Kidney (tissue), 14 donors: ENCODE results near the gene SYTL2. TPM values are rescaled to one million over a fixed set of nuclear protein-coding genes. Genes with fewer than 3 reads are reported as not detected.

Experiments used
- DNase-seq, 5 donors: peaks; one replicate each; pipeline ENCODE4 v3.0.0-alpha.2; 2013 to 2020
- FAIRE-seq: peaks from 2 replicates; lab custom pipeline; 2012; peaks lifted over from hg19 to GRCh38; lab: Jason Lieb, UNC
- H3K27ac ChIP-seq, 2 donors: one replicate each; pipeline ENCODE4 v1.7.0; 2013; ENCODE audit warnings: low read depth in 2 of 2, low read length in 2 of 2, inconsistent platforms in 1 of 2
- H3K27me3 ChIP-seq: one replicate; pipeline ENCODE4 v1.7.1; 2013; ENCODE audit warnings: low read length, inconsistent platforms; ENCODE audit not compliant: control insufficient read depth, insufficient read depth
- H3K36me3 ChIP-seq, 3 donors: one replicate each; pipeline versions ENCODE4 v1.7.0 to v1.7.1; 2013; ENCODE audit warnings: low read length in 3 of 3, control low read depth in 1 of 3, inconsistent platforms in 1 of 3; ENCODE audit not compliant: insufficient read depth in 3 of 3, control insufficient read depth in 2 of 3
- H3K4me1 ChIP-seq, 3 donors: one replicate each; pipeline versions ENCODE4 v1.7.0 to v1.7.1; 2013; ENCODE audit warnings: low read length in 3 of 3, inconsistent platforms in 1 of 3, low read depth in 1 of 3; ENCODE audit not compliant: control insufficient read depth in 2 of 3, insufficient read depth in 2 of 3
- H3K4me3 ChIP-seq, 3 donors: one replicate each; pipeline versions ENCODE4 v1.7.0 to v1.8.1; 2013; ENCODE audit warnings: low read length in 3 of 3, control low read depth in 1 of 3, inconsistent platforms in 1 of 3
- H3K9ac ChIP-seq, 3 donors: one replicate each; pipeline versions ENCODE4 v1.7.0 to v1.7.1; 2013; ENCODE audit warnings: low read length in 3 of 3, control low read depth in 1 of 3, inconsistent platforms in 1 of 3
- H3K9me3 ChIP-seq, 3 donors: one replicate each; pipeline versions ENCODE4 v1.7.0 to v1.7.1; 2013; ENCODE audit warnings: low read length in 3 of 3, control low read depth in 1 of 3, inconsistent platforms in 1 of 3; ENCODE audit not compliant: control insufficient read depth in 2 of 3, insufficient read depth in 1 of 3
- CTCF ChIP-seq: IDR thresholded peaks from 3 replicates; pipeline ENCODE4 v1.5.1; 2012; ENCODE audit warnings: mild to moderate bottlenecking, moderate library complexity, borderline replicate concordance; ENCODE audit not compliant: insufficient read depth; ENCODE audit errors: extremely low read depth
- intact Hi-C: fragments of 100-400 bp; cut with DNase I; formaldehyde crosslinking; loops from one replicate; pipeline ENCODE4 v1.11.1; 2022
- polyA plus RNA-seq: library from polyadenylated mRNA; stranded (reverse); fragments of 350-450 nt; fragmentation: Illumina TruSeq; extraction: RNeasy Lipid Tissue Mini Kit (QIAGEN cat#74804); gene quantifications from one replicate; pipeline ENCODE4 v1.2.3, GENCODE V29; 2014; ENCODE audit warnings: low read depth, low replicate concordance; ENCODE audit not compliant: insufficient read depth
- total RNA-seq: library from RNA; stranded (reverse); fragmentation: NEBNext Ultra II Directional; extraction: Animal tissue kit (Norgen Biotek cat#: 25700); gene quantifications from one replicate; pipeline ENCODE4 v1.2.1, GENCODE V29; 2021
- donor health status: control.
- donor health status: control.
- donor health status: control.
- donor health status: control.
- donor health status: control.
- donor health status: DM: yes; HTN: yes; CAD: no.
- donor health status: Normal renal cell carcinoma (clear cell type).

SYTL2 gene
- total and polyA plus RNA-seq, 2 donors from 2014 or later = 19.8 to 187 TPM

- Histone ChIP-seq H3K9me3 (no peaks in the 10 kb centered on the region), H3K4me1 (peaks cover 0 to 10% (median 8%) of the 10 kb centered on the region in 3 donors), H3K27ac (peak overlapping the region; percentile 89 to 98), H3K27me3 (no peaks in the 10 kb centered on the region), H3K4me3 (peak overlapping the region; percentile 91 to 96 (median 94)), H3K9ac (peak overlapping the region; percentile 83 to 92 (median 86)), H3K36me3 (peaks cover 2 to 13% (median 7%) of the 10 kb centered on the region in 3 donors)
- FAIRE-seq (no peak), DNase-seq (peak in 2 of 5 donors; percentile 29 to 35)
- intact Hi-C loops = no loop called here
- TF ChIP-seq CTCF = no peak
Measured at GRCh38 chr11:85663080-85663752, 147.7 kb downstream of the SYTL2 start.

GRCh38 chr11:85661972-85662664, 148.8 kb downstream of the SYTL2 start:
- no peak for TF ChIP-seq CTCF
- H3K36me3 ChIP-seq = peaks cover 2 to 14% (median 8%) of the 10 kb centered on the region in 3 donors
- peak overlapping the region in 1 of 3 donors; percentile 92 for H3K9ac ChIP-seq
- H3K27me3 ChIP-seq = no peaks in the 10 kb centered on the region
- H3K27ac ChIP-seq = no peak overlapping the region
- FAIRE-seq = no peak
- peak overlapping the region; percentile 91 to 96 (median 94) for H3K4me3 ChIP-seq
- H3K9me3 ChIP-seq = no peaks in the 10 kb centered on the region
- intact Hi-C loops = no loop called here
- DNase-seq = peak in 2 of 5 donors; percentile 20 to 25
- peaks cover 0 to 10% (median 8%) of the 10 kb centered on the region in 3 donors for H3K4me1 ChIP-seq

GRCh38 chr11:85658180-85658579, 152.8 kb downstream of the SYTL2 start:
- Histone ChIP-seq H3K4me1 (peaks cover 0 to 8% (median 2%) of the 10 kb centered on the region in 3 donors), H3K9ac (no peak overlapping the region), H3K36me3 (peaks cover 2 to 23% (median 20%) of the 10 kb centered on the region in 3 donors), H3K9me3 (no peaks in the 10 kb centered on the region), H3K4me3 (no peak overlapping the region), H3K27ac (no peak overlapping the region), H3K27me3 (no peaks in the 10 kb centered on the region)
- FAIRE-seq = no peak
- DNase-seq = no peak
- no peak for TF ChIP-seq CTCF
- intact Hi-C loops = no loop called here
